ENCODE measurements around the gene ID4. TPM values are rescaled to one million over a fixed set of nuclear protein-coding genes. Genes with fewer than 3 reads are reported as not detected.
A peak's percentile ranks its signal among the peaks of the same experiment; 100 is the strongest.

ID4 gene
- total and polyA plus RNA-seq, 2 experiments from 2014 or later = 29.1 to 34.0 TPM

GRCh38 chr6:19827247-19827646, 9.9 kb upstream of the ID4 start:
- no peak for DNase-seq
- no peak overlapping the region for H3K9ac ChIP-seq
- in situ Hi-C loops (cut with MboI) = no loop called here
- H4K20me1 ChIP-seq (ENCODE audit: insufficient read depth) = no peaks in the 10 kb centered on the region
- H3K27me3 ChIP-seq (replicated peaks; ENCODE audit: insufficient read depth) = no peaks in the 10 kb centered on the region
- H3K36me3 ChIP-seq (ENCODE audit: low read depth) = no peaks in the 10 kb centered on the region
- no peaks in the 10 kb centered on the region for H3F3A ChIP-seq (ENCODE audit: insufficient read depth)
- H3K79me2 ChIP-seq (ENCODE audit: insufficient read depth) = no peaks in the 10 kb centered on the region
- H3K4me3 ChIP-seq = no peak overlapping the region
- no peak overlapping the region for H3K27ac ChIP-seq
- H3K4me2 ChIP-seq (ENCODE audit: unreplicated experiment) = no peak overlapping the region
- TF ChIP-seq EZH2phosphoT487 (IDR thresholded peaks at IDR 0.05; ENCODE audit: insufficient read depth, low read depth) = no peak
- TF ChIP-seq EZH2 (IDR thresholded peaks at IDR 0.05; ENCODE audit: insufficient read depth, poor library complexity, severe bottlenecking) = no peak
- H3K9me2 ChIP-seq (ENCODE audit: insufficient read depth) = no peaks in the 10 kb centered on the region
- WGBS, 2 experiments (ENCODE audit: low coverage in 1 of 2, low lambda C conversion rate in 2 of 2, missing lambda C conversion rate in 2 of 2) = 82 to 87% methylated on average over 5 of the region's 5 CpGs
- H3K9me3 ChIP-seq (ENCODE audit: low read depth) = no peaks in the 10 kb centered on the region
- H2AFZ ChIP-seq = no peak overlapping the region
- no peaks in the 10 kb centered on the region for H3K4me1 ChIP-seq (ENCODE audit: insufficient read depth)

- no peaks in the 10 kb centered on the region for H3K9me3 ChIP-seq (ENCODE audit: low read depth)
- H3K36me3 ChIP-seq (ENCODE audit: low read depth) = no peaks in the 10 kb centered on the region
- no peak overlapping the region for H2AFZ ChIP-seq
- no peak overlapping the region for H3K9ac ChIP-seq
- no peak for DNase-seq
- H3K27me3 ChIP-seq (replicated peaks; ENCODE audit: insufficient read depth) = no peaks in the 10 kb centered on the region
- H3K9me2 ChIP-seq (ENCODE audit: insufficient read depth) = no peaks in the 10 kb centered on the region
- no peak overlapping the region for H3K4me3 ChIP-seq
- no peaks in the 10 kb centered on the region for H4K20me1 ChIP-seq (ENCODE audit: insufficient read depth)
- no peaks in the 10 kb centered on the region for H3K4me1 ChIP-seq (ENCODE audit: insufficient read depth)
- no peak overlapping the region for H3K27ac ChIP-seq
- no peak for TF ChIP-seq EZH2 (IDR thresholded peaks at IDR 0.05; ENCODE audit: insufficient read depth, poor library complexity, severe bottlenecking)
- 48 to 70% methylated on average over 1 of the region's 1 CpG for WGBS, 2 experiments (ENCODE audit: low coverage in 1 of 2, low lambda C conversion rate in 2 of 2, missing lambda C conversion rate in 2 of 2)
- in situ Hi-C loops (cut with MboI) = no loop called here
- H3K79me2 ChIP-seq (ENCODE audit: insufficient read depth) = no peaks in the 10 kb centered on the region
- no peak overlapping the region for H3K4me2 ChIP-seq (ENCODE audit: unreplicated experiment)
- H3F3A ChIP-seq (ENCODE audit: insufficient read depth) = no peaks in the 10 kb centered on the region
Observed at GRCh38 chr6:19827903-19828302, 9.3 kb upstream of the ID4 start.

GRCh38 chr6:19830171-19830570, 7.0 kb upstream of the ID4 start:
- whole genome bisulfite sequencing, 2 experiments (ENCODE audit: low coverage in 1 of 2, low lambda C conversion rate in 2 of 2, missing lambda C conversion rate in 2 of 2) = 51 to 68% methylated on average over 2 of the region's 2 CpGs
- Histone ChIP-seq H4K20me1 (ENCODE audit: insufficient read depth) (no peaks in the 10 kb centered on the region), H3K9me3 (ENCODE audit: low read depth) (no peaks in the 10 kb centered on the region), H3K4me3 (no peak overlapping the region), H3K9ac (no peak overlapping the region), H3K27ac (no peak overlapping the region), H3K4me1 (ENCODE audit: insufficient read depth) (no peaks in the 10 kb centered on the region), H3K36me3 (ENCODE audit: low read depth) (no peaks in the 10 kb centered on the region), H3K4me2 (ENCODE audit: unreplicated experiment) (no peak overlapping the region), H3K27me3 (replicated peaks; ENCODE audit: insufficient read depth) (no peaks in the 10 kb centered on the region), H3F3A (ENCODE audit: insufficient read depth) (no peaks in the 10 kb centered on the region), H3K9me2 (ENCODE audit: insufficient read depth) (no peaks in the 10 kb centered on the region), H2AFZ (no peak overlapping the region), H3K79me2 (ENCODE audit: insufficient read depth) (no peaks in the 10 kb centered on the region)
- in situ Hi-C loops (cut with MboI) = no loop called here
- TF ChIP-seq EZH2 (IDR thresholded peaks at IDR 0.05; ENCODE audit: insufficient read depth, poor library complexity, severe bottlenecking) (no peak), EZH2phosphoT487 (IDR thresholded peaks at IDR 0.05; ENCODE audit: insufficient read depth, low read depth) (no peak)
- peak; percentile 74 for DNase-seq

- Histone ChIP-seq H3K4me2 (ENCODE audit: unreplicated experiment) (no peak overlapping the region), H3K36me3 (ENCODE audit: low read depth) (no peaks in the 10 kb centered on the region), H3K4me3 (no peak overlapping the region), H3K4me1 (ENCODE audit: insufficient read depth) (no peaks in the 10 kb centered on the region; the same call in 1 of the 2 replicates), H3K9me3 (ENCODE audit: low read depth) (no peaks in the 10 kb centered on the region), H4K20me1 (ENCODE audit: insufficient read depth) (no peaks in the 10 kb centered on the region), H3F3A (ENCODE audit: insufficient read depth) (peaks cover 5% of the 10 kb centered on the region), H3K9ac (no peak overlapping the region), H3K27me3 (replicated peaks; ENCODE audit: insufficient read depth) (no peaks in the 10 kb centered on the region), H3K9me2 (ENCODE audit: insufficient read depth) (no peaks in the 10 kb centered on the region), H2AFZ (no peak overlapping the region), H3K27ac (no peak overlapping the region), H3K79me2 (ENCODE audit: insufficient read depth) (no peaks in the 10 kb centered on the region)
- TF ChIP-seq EZH2 (IDR thresholded peaks at IDR 0.05; ENCODE audit: insufficient read depth, poor library complexity, severe bottlenecking) (no peak), EZH2phosphoT487 (IDR thresholded peaks at IDR 0.05; ENCODE audit: insufficient read depth, low read depth) (no peak)
- WGBS, 2 experiments (ENCODE audit: low coverage in 1 of 2, low lambda C conversion rate in 2 of 2, missing lambda C conversion rate in 2 of 2) = 42 to 58% methylated on average over 1 of the region's 1 CpG
- no peak for DNase-seq
- in situ Hi-C loops (cut with MboI) = no loop called here
Observed at GRCh38 chr6:19831358-19831757, 5.8 kb upstream of the ID4 start.

- H2AFZ ChIP-seq = no peak overlapping the region
- H3K9me2 ChIP-seq (ENCODE audit: insufficient read depth) = no peaks in the 10 kb centered on the region
- H3K27me3 ChIP-seq (replicated peaks; ENCODE audit: insufficient read depth) = no peaks in the 10 kb centered on the region
- no peak overlapping the region for H3K27ac ChIP-seq
- no peak for DNase-seq
- no peaks in the 10 kb centered on the region for H4K20me1 ChIP-seq (ENCODE audit: insufficient read depth)
- in situ Hi-C loops (cut with MboI) = no loop called here
- H3K4me1 ChIP-seq (ENCODE audit: insufficient read depth) = no peaks in the 10 kb centered on the region; the same call in 1 of the 2 replicates
- 82 to 83% methylated on average over 5 of the region's 5 CpGs for WGBS, 2 experiments (ENCODE audit: low coverage in 1 of 2, low lambda C conversion rate in 2 of 2, missing lambda C conversion rate in 2 of 2)
- TF ChIP-seq EZH2phosphoT487 (IDR thresholded peaks at IDR 0.05; ENCODE audit: insufficient read depth, low read depth) (no peak), EZH2 (IDR thresholded peaks at IDR 0.05; ENCODE audit: insufficient read depth, poor library complexity, severe bottlenecking) (no peak)
- H3K4me2 ChIP-seq (ENCODE audit: unreplicated experiment) = no peak overlapping the region
- H3K9ac ChIP-seq = no peak overlapping the region
- H3K9me3 ChIP-seq (ENCODE audit: low read depth) = no peaks in the 10 kb centered on the region
- H3K4me3 ChIP-seq = no peak overlapping the region
- peaks cover 7% of the 10 kb centered on the region for H3K79me2 ChIP-seq (ENCODE audit: insufficient read depth)
- H3F3A ChIP-seq (ENCODE audit: insufficient read depth) = peaks cover 7% of the 10 kb centered on the region
- H3K36me3 ChIP-seq (ENCODE audit: low read depth) = no peaks in the 10 kb centered on the region
Observed at GRCh38 chr6:19833947-19834346, 3.2 kb upstream of the ID4 start.
